Measurements from ENCODE around the gene YPEL1.
"Not testable (repeated sequence)": the region's sequence is repeated elsewhere in the genome, so short reads cannot be mapped to it uniquely, and the experiment has no call there.

Gene YPEL1

GRCh38 chr22:21731503-21731902 lies 4.1 kb downstream of the YPEL1 start:
- no peak for TF ChIP-seq Cebpa-rat (IDR thresholded peaks at IDR 0.05)
- H3K9me3 ChIP-seq (replicated peaks in 1 of 11): peaks cover 0 to 6% (median 5%) of the 10 kb centered on the region in 11 experiments; a peak in 14 of 22 replicates
- H3K9ac ChIP-seq: peak overlapping the region in 2 of 11 experiments; percentile 19 to 33; a peak in 1 of 22 replicates
- H3K4me2 ChIP-seq: peak overlapping the region in 7 of 11 experiments; percentile 18 to 97 (median 87); a peak in 14 of 22 replicates
- peaks cover 0 to 44% (median 32%) of the 10 kb centered on the region in 11 experiments; a peak in 13 of 22 replicates for H3K36me3 ChIP-seq
- peaks cover 13 to 76% (median 63%) of the 10 kb centered on the region in 10 experiments for H3K4me1 ChIP-seq
- H3K27me3 ChIP-seq: no peaks in the 10 kb centered on the region
- peak overlapping the region in 2 of 11 experiments; percentile 6 to 17; a peak in 2 of 22 replicates for H3K27ac ChIP-seq
- no peak overlapping the region for H3K4me3 ChIP-seq
- H4K20me1 ChIP-seq: peaks cover 0 to 26% (median 16%) of the 10 kb centered on the region in 11 experiments; a peak in 14 of 22 replicates

GRCh38 chr22:21730535-21731308 lies 4.9 kb downstream of the YPEL1 start:
- H4K20me1 ChIP-seq: peaks cover 0 to 34% (median 23%) of the 10 kb centered on the region in 11 experiments; a peak in 14 of 22 replicates
- H3K9ac ChIP-seq: no peak overlapping the region
- peaks cover 17 to 79% (median 67%) of the 10 kb centered on the region in 10 experiments for H3K4me1 ChIP-seq
- no peaks in the 10 kb centered on the region for H3K27me3 ChIP-seq
- H3K36me3 ChIP-seq: peaks cover 0 to 44% (median 32%) of the 10 kb centered on the region in 11 experiments; a peak in 13 of 22 replicates
- H3K9me3 ChIP-seq (replicated peaks in 1 of 11): no peaks in the 10 kb centered on the region
- no peak overlapping the region for H3K4me3 ChIP-seq
- no peak overlapping the region for H3K27ac ChIP-seq
- H3K4me2 ChIP-seq: peak overlapping the region in 6 of 11 experiments; percentile 18 to 97 (median 90); a peak in 8 of 22 replicates
- TF ChIP-seq Cebpa-rat (IDR thresholded peaks at IDR 0.05): no peak

- peaks cover 9 to 83% (median 69%) of the 10 kb centered on the region in 10 experiments for H3K4me1 ChIP-seq
- H3K27me3 ChIP-seq; H3K4me3 ChIP-seq; H3K4me2 ChIP-seq; H3K9ac ChIP-seq; H3K27ac ChIP-seq; H3K9me3 ChIP-seq (replicated peaks in 1 of 11): not testable (repeated sequence)
- peaks cover 0 to 47% (median 36%) of the 10 kb centered on the region in 11 experiments; a peak in 13 of 22 replicates for H3K36me3 ChIP-seq
- peaks cover 0 to 34% (median 23%) of the 10 kb centered on the region in 11 experiments; a peak in 14 of 22 replicates for H4K20me1 ChIP-seq
Observed at GRCh38 chr22:21729184-21729583, 6.4 kb downstream of the YPEL1 start.

DNA sequence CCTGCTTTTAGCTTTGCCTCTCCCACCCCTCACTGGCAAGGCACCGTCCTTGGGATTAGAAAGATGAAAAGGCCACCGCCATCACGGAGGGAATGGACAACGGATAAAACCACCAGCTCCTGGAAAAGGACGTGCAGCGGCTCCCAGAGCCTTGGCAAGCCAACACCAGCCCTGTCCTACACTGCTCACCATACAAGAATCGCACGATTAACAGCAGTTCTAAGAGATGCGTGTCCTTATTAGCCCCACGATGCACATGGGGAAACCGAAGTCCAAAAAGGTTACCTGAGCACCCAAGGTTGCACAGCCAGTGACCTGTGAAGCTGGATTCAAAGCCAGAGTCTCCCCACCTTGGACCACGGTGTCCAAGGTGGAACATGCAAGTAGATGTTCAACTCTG lies 7.3 kb downstream of the YPEL1 start:
- H3K4me3 ChIP-seq: no peak overlapping the region
- H4K20me1 ChIP-seq: peaks cover 0 to 35% (median 23%) of the 10 kb centered on the region in 11 experiments; a peak in 14 of 22 replicates
- H3K36me3 ChIP-seq: peaks cover 0 to 55% (median 40%) of the 10 kb centered on the region in 11 experiments; a peak in 13 of 22 replicates
- H3K9ac ChIP-seq: no peak overlapping the region; a peak in 1 of 22 replicates
- H3K9me3 ChIP-seq (replicated peaks in 1 of 11): no peaks in the 10 kb centered on the region
- 0 out of 22 replicates have a peak overlapping the region, but pooled peaks of 1 of the 11 experiments have one; percentile 9 for H3K27ac ChIP-seq
- peaks cover 8 to 83% (median 69%) of the 10 kb centered on the region in 10 experiments; a peak in 18 of 20 replicates for H3K4me1 ChIP-seq
- H3K27me3 ChIP-seq: no peaks in the 10 kb centered on the region
- TF ChIP-seq Cebpa-rat (IDR thresholded peaks at IDR 0.05): no peak
- H3K4me2 ChIP-seq: peak overlapping the region in 3 of 11 experiments; percentile 70 to 80 (median 72); a peak in 4 of 22 replicates

DNA sequence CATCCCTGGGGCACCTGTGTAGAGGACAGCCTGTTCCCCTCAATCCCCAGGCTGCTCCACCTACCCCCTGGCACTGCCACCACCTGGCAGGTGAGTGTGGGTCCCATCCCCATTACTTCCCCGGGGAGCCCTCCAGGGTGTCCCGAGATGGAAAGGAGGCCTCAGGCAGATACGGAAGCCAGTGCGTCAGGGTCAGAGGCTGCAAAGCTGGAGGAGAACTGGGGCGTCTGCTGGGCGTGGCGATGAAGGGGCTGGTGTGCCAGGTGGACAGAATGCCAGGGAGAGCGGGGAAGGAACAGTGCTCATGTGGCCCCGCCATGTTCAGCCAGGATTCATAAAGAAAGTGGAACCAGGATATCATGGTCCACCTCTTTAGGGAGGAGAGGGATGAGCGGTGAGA lies 7.8 kb downstream of the YPEL1 start:
- Histone ChIP-seq H3K9me3 (replicated peaks in 1 of 11) (no peaks in the 10 kb centered on the region), H3K9ac (peak overlapping the region in 2 of 11 experiments; percentile 41 to 42; a peak in 2 of 22 replicates), H4K20me1 (peaks cover 0 to 40% (median 23%) of the 10 kb centered on the region in 11 experiments; a peak in 14 of 22 replicates), H3K36me3 (peaks cover 0 to 57% (median 40%) of the 10 kb centered on the region in 11 experiments; a peak in 13 of 22 replicates), H3K4me1 (peaks cover 8 to 83% (median 69%) of the 10 kb centered on the region in 10 experiments; a peak in 18 of 20 replicates), H3K4me3 (no peak overlapping the region), H3K4me2 (peak overlapping the region in 6 of 11 experiments; percentile 62 to 81 (median 71); a peak in 10 of 22 replicates), H3K27me3 (no peaks in the 10 kb centered on the region), H3K27ac (peak overlapping the region in 1 of 11 experiments; percentile 37; a peak in 1 of 22 replicates)
- TF ChIP-seq Cebpa-rat (IDR thresholded peaks at IDR 0.05): no peak

- no peaks in the 10 kb centered on the region for H3K27me3 ChIP-seq
- H3K4me2 ChIP-seq: peak overlapping the region; percentile 8 to 81 (median 65); a peak in 20 of 22 replicates
- H3K27ac ChIP-seq: peak overlapping the region in 2 of 11 experiments; percentile 0 to 37; a peak in 1 of 22 replicates
- peak overlapping the region in 2 of 11 experiments; percentile 41 to 42; a peak in 2 of 22 replicates for H3K9ac ChIP-seq
- H3K4me3 ChIP-seq: no peak overlapping the region
- peaks cover 0 to 41% (median 23%) of the 10 kb centered on the region in 11 experiments; a peak in 14 of 22 replicates for H4K20me1 ChIP-seq
- no peaks in the 10 kb centered on the region for H3K9me3 ChIP-seq (replicated peaks in 1 of 11)
- peaks cover 0 to 63% (median 40%) of the 10 kb centered on the region in 11 experiments; a peak in 13 of 22 replicates for H3K36me3 ChIP-seq
- TF ChIP-seq Cebpa-rat (IDR thresholded peaks at IDR 0.05): no peak
- H3K4me1 ChIP-seq: peaks cover 8 to 83% (median 69%) of the 10 kb centered on the region in 10 experiments; a peak in 18 of 20 replicates
Observed at GRCh38 chr22:21727159-21727558, 8.4 kb downstream of the YPEL1 start.

DNA sequence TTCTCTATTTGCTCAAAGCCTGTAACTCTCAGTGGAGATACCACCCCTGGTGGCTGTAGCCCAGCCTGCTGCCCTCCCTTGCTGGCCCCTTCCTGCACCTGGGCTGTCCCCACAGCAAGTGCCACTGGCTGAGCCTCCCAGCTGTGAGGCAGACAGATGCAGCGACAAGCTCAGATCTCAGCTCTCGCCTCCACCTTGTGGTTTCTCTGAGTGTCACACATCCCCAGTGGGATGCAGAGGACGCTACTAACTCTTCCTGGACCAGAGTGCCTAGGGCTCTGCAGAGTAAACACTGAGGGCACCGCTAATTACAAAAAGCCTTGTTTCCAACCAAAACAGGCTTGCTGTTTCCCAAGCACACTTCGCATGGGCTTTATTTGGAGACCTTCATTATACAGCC lies 8.9 kb downstream of the YPEL1 start:
- no peaks in the 10 kb centered on the region for H3K27me3 ChIP-seq
- H3K9me3 ChIP-seq (replicated peaks in 1 of 11): no peaks in the 10 kb centered on the region
- H3K4me2 ChIP-seq: peak overlapping the region; percentile 8 to 81 (median 65); a peak in 21 of 22 replicates
- TF ChIP-seq Cebpa-rat (IDR thresholded peaks at IDR 0.05): no peak
- H3K36me3 ChIP-seq: peaks cover 0 to 64% (median 39%) of the 10 kb centered on the region in 11 experiments; a peak in 13 of 22 replicates
- peak overlapping the region in 2 of 11 experiments; percentile 41 to 42; a peak in 4 of 22 replicates for H3K9ac ChIP-seq
- peak overlapping the region in 2 of 11 experiments; percentile 0 to 37; a peak in 2 of 22 replicates for H3K27ac ChIP-seq
- peaks cover 0 to 41% (median 23%) of the 10 kb centered on the region in 11 experiments; a peak in 14 of 22 replicates for H4K20me1 ChIP-seq
- H3K4me1 ChIP-seq: peaks cover 8 to 78% (median 65%) of the 10 kb centered on the region in 10 experiments; a peak in 18 of 20 replicates
- H3K4me3 ChIP-seq: no peak overlapping the region

- H3K9ac ChIP-seq: peak overlapping the region in 1 of 11 experiments; percentile 42; a peak in 3 of 22 replicates
Observed at GRCh38 chr22:21725956-21726649, 9.5 kb downstream of the YPEL1 start.

GRCh38 chr22:21724496-21724895 lies 11.1 kb downstream of the YPEL1 start:
- H3K27me3 ChIP-seq; H3K9me3 ChIP-seq (replicated peaks in 1 of 11); H3K9ac ChIP-seq; H3K27ac ChIP-seq; H3K4me3 ChIP-seq: not testable (repeated sequence)
- Histone ChIP-seq H3K4me1 (peaks cover 14 to 72% (median 59%) of the 10 kb centered on the region in 10 experiments), H3K4me2 (peak overlapping the region in 3 of 11 experiments; percentile 26 to 36 (median 27); a peak in 5 of 22 replicates), H3K36me3 (peaks cover 0 to 55% (median 21%) of the 10 kb centered on the region in 11 experiments; a peak in 13 of 22 replicates), H4K20me1 (peaks cover 0 to 41% (median 24%) of the 10 kb centered on the region in 11 experiments; a peak in 14 of 22 replicates)

More at GRCh38 chr22:21725956-21726649, 9.5 kb downstream of the YPEL1 start:
- peak overlapping the region in 5 of 11 experiments; percentile 1 to 38 (median 25); a peak in 4 of 22 replicates for H3K27ac ChIP-seq
- H3K4me3 ChIP-seq: no peak overlapping the region
- no peaks in the 10 kb centered on the region for H3K9me3 ChIP-seq (replicated peaks in 1 of 11)
- H3K36me3 ChIP-seq: peaks cover 0 to 68% (median 36%) of the 10 kb centered on the region in 11 experiments; a peak in 13 of 22 replicates
- peaks cover 8 to 72% (median 60%) of the 10 kb centered on the region in 10 experiments; a peak in 18 of 20 replicates for H3K4me1 ChIP-seq
- peaks cover 0 to 41% (median 23%) of the 10 kb centered on the region in 11 experiments; a peak in 14 of 22 replicates for H4K20me1 ChIP-seq
- no peaks in the 10 kb centered on the region for H3K27me3 ChIP-seq
- H3K4me2 ChIP-seq: peak overlapping the region; percentile 8 to 81 (median 65); a peak in 20 of 22 replicates
- no peak for TF ChIP-seq Cebpa-rat (IDR thresholded peaks at IDR 0.05)

DNA sequence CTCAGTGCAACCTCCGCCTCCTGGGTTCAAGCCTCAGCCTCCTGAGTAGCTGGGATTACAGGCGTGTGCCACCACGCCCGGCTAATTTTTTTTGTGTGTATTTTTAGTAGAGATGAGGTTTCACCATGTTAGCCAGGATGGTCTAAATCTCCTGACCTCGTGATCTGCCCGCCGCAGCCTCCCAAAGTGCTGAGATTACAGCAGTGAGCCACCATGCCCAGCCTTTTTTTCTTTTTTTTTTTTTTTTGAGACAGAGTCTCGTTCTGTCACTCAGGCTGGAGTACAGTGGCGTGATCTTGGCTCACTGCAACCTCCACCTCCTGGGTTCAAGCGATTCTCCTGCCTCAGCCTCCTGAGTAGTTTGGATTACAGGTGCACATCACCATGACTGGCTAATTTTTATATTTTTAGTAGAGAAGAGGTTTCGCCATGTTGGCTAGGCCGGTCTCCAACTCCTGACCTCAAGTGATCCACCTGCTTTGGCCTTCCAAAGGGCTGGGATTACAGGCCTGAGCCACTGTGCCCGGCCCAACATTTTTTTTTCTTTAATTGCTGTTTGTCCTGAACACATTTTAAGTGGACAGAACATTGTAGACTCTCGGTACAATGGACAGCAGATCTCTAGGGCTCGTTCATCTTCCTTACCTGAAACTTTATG lies 14.3 kb downstream of the YPEL1 start:
- H3K36me3 ChIP-seq: peaks cover 0 to 35% (median 0%) of the 10 kb centered on the region in 11 experiments; a peak in 9 of 22 replicates
- not testable (repeated sequence) for H3K4me3 ChIP-seq; H3K9ac ChIP-seq; H3K4me2 ChIP-seq; H3K27ac ChIP-seq; H3K9me3 ChIP-seq (replicated peaks in 1 of 11); H3K27me3 ChIP-seq
- peaks cover 0 to 37% (median 7%) of the 10 kb centered on the region in 11 experiments; a peak in 12 of 22 replicates for H4K20me1 ChIP-seq
- H3K4me1 ChIP-seq: peaks cover 17 to 70% (median 52%) of the 10 kb centered on the region in 10 experiments

Measured in BLaER1 treated with 17β-estradiol and CSF1 and Interleukin-3, amounts not matched to agents 10 nM and 100 nM (cell line).